WTC11 (cell line): ENCODE measurements around the gene ZCCHC2.

Experiments used
- CREB1 ChIP-seq: sonication (generic); formaldehyde crosslinking; IDR thresholded peaks from 2 replicates; pipeline ENCODE4 v1.8.0; 2023; ENCODE audit warnings: mild to moderate bottlenecking, missing genetic modification reagents
- ETV6 ChIP-seq: sonication (generic); formaldehyde crosslinking; IDR thresholded peaks from 2 replicates; pipeline ENCODE4 v1.8.1; 2022; ENCODE audit warnings: mild to moderate bottlenecking, missing genetic modification reagents
- GTF2I ChIP-seq: fragments of 250-450 bp; sonication (Bioruptor Pico); conservative IDR thresholded peaks from 2 replicates; pipeline ENCODE4 v1.4.0; 2021; ENCODE audit warnings: mild to moderate bottlenecking
- MYBL2 ChIP-seq: sonication (generic); formaldehyde crosslinking; IDR thresholded peaks from 2 replicates; pipeline ENCODE4 v1.8.1; 2023; ENCODE audit warnings: mild to moderate bottlenecking, moderate library complexity, missing genetic modification reagents
- ZBTB21 ChIP-seq: sonication (generic); formaldehyde crosslinking; IDR thresholded peaks from 2 replicates; pipeline ENCODE4 v1.8.1; 2023; ENCODE audit warnings: mild to moderate bottlenecking, missing genetic modification reagents, borderline replicate concordance
- TF ChIP-seq, protein P1 (sequence below): sonication (generic); formaldehyde crosslinking; conservative IDR thresholded peaks from 2 replicates; pipeline ENCODE4 v1.8.1; 2023; ENCODE audit warnings: mild to moderate bottlenecking, low read depth, missing genetic modification reagents, moderate library complexity
- TF ChIP-seq, protein P2 (sequence below): sonication (generic); formaldehyde crosslinking; IDR thresholded peaks from 2 replicates; pipeline ENCODE4 v1.8.1; 2022; ENCODE audit warnings: mild to moderate bottlenecking, moderate library complexity, missing genetic modification reagents
- TF ChIP-seq, protein P3 (sequence below): sonication (generic); formaldehyde crosslinking; IDR thresholded peaks from 2 replicates; pipeline ENCODE4 v1.8.1; 2022; ENCODE audit warnings: mild to moderate bottlenecking, missing genetic modification reagents, moderate library complexity, borderline replicate concordance
- TF ChIP-seq, protein P4 (sequence below): fragments of 200-600 bp; IDR thresholded peaks from 2 replicates; pipeline ENCODE4 v1.8.0; 2022; ENCODE audit warnings: antibody characterized with exemption
- TF ChIP-seq, protein P5 (sequence below): sonication (generic); formaldehyde crosslinking; IDR thresholded peaks from 2 replicates; pipeline ENCODE4 v1.8.0; 2022; ENCODE audit warnings: mild to moderate bottlenecking, missing genetic modification reagents
- TF ChIP-seq, protein P6 (sequence below): sonication (generic); formaldehyde crosslinking; IDR thresholded peaks from 2 replicates; pipeline ENCODE4 v1.8.1; 2023; ENCODE audit warnings: mild to moderate bottlenecking, missing genetic modification reagents, moderate library complexity
- TF ChIP-seq, protein P7 (sequence below): sonication (generic); formaldehyde crosslinking; IDR thresholded peaks from 2 replicates; pipeline ENCODE4 v1.8.0; 2022; ENCODE audit warnings: missing genetic modification reagents

DNA sequence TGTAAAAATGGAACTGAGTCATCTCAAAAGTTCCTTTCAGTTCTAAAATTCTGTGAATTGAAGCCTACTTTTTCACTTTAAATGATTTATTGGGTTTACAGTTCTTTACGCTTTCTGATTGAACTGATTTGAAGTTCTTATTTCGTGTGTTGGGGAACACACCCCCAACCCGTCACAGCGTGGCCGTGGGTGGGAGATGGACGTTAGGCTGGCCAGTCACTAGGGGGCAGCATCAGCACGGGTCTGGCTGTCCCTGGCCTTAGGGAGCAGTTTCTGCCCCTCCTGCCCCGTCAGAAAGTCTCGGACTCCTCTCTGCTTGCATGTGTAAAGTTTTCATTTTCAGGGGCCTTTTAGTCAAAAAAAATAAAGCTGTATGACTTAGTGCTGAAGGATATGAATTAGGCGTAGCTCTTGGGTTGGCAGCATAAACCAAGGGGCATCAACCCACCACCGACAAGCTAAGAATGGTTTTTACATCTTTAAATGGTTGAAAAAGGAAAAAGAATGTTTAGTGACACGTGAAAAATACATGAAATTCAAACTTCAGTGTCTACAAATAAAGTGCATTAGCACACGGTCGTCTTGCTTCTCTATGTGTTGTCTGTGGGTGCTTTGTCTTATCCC, 63.4 kb downstream of the ZCCHC2 start:
- TF ChIP-seq, protein P1, sequence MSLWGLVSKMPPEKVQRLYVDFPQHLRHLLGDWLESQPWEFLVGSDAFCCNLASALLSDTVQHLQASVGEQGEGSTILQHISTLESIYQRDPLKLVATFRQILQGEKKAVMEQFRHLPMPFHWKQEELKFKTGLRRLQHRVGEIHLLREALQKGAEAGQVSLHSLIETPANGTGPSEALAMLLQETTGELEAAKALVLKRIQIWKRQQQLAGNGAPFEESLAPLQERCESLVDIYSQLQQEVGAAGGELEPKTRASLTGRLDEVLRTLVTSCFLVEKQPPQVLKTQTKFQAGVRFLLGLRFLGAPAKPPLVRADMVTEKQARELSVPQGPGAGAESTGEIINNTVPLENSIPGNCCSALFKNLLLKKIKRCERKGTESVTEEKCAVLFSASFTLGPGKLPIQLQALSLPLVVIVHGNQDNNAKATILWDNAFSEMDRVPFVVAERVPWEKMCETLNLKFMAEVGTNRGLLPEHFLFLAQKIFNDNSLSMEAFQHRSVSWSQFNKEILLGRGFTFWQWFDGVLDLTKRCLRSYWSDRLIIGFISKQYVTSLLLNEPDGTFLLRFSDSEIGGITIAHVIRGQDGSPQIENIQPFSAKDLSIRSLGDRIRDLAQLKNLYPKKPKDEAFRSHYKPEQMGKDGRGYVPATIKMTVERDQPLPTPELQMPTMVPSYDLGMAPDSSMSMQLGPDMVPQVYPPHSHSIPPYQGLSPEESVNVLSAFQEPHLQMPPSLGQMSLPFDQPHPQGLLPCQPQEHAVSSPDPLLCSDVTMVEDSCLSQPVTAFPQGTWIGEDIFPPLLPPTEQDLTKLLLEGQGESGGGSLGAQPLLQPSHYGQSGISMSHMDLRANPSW: no peak
- TF ChIP-seq MYBL2 (CRISPR knock-in tag): no peak
- TF ChIP-seq, protein P2, sequence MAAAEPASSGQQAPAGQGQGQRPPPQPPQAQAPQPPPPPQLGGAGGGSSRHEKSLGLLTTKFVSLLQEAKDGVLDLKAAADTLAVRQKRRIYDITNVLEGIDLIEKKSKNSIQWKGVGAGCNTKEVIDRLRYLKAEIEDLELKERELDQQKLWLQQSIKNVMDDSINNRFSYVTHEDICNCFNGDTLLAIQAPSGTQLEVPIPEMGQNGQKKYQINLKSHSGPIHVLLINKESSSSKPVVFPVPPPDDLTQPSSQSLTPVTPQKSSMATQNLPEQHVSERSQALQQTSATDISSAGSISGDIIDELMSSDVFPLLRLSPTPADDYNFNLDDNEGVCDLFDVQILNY: no peak
- TF ChIP-seq, protein P3, sequence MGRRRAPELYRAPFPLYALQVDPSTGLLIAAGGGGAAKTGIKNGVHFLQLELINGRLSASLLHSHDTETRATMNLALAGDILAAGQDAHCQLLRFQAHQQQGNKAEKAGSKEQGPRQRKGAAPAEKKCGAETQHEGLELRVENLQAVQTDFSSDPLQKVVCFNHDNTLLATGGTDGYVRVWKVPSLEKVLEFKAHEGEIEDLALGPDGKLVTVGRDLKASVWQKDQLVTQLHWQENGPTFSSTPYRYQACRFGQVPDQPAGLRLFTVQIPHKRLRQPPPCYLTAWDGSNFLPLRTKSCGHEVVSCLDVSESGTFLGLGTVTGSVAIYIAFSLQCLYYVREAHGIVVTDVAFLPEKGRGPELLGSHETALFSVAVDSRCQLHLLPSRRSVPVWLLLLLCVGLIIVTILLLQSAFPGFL (CRISPR knock-in tag): no peak
- TF ChIP-seq, protein P4, sequence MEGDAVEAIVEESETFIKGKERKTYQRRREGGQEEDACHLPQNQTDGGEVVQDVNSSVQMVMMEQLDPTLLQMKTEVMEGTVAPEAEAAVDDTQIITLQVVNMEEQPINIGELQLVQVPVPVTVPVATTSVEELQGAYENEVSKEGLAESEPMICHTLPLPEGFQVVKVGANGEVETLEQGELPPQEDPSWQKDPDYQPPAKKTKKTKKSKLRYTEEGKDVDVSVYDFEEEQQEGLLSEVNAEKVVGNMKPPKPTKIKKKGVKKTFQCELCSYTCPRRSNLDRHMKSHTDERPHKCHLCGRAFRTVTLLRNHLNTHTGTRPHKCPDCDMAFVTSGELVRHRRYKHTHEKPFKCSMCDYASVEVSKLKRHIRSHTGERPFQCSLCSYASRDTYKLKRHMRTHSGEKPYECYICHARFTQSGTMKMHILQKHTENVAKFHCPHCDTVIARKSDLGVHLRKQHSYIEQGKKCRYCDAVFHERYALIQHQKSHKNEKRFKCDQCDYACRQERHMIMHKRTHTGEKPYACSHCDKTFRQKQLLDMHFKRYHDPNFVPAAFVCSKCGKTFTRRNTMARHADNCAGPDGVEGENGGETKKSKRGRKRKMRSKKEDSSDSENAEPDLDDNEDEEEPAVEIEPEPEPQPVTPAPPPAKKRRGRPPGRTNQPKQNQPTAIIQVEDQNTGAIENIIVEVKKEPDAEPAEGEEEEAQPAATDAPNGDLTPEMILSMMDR: peak; percentile 87
- TF ChIP-seq, protein P5, sequence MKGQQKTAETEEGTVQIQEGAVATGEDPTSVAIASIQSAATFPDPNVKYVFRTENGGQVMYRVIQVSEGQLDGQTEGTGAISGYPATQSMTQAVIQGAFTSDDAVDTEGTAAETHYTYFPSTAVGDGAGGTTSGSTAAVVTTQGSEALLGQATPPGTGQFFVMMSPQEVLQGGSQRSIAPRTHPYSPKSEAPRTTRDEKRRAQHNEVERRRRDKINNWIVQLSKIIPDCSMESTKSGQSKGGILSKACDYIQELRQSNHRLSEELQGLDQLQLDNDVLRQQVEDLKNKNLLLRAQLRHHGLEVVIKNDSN (CRISPR knock-in tag): no peak
- TF ChIP-seq ZBTB21 (CRISPR knock-in tag): no peak
- TF ChIP-seq, protein P6, sequence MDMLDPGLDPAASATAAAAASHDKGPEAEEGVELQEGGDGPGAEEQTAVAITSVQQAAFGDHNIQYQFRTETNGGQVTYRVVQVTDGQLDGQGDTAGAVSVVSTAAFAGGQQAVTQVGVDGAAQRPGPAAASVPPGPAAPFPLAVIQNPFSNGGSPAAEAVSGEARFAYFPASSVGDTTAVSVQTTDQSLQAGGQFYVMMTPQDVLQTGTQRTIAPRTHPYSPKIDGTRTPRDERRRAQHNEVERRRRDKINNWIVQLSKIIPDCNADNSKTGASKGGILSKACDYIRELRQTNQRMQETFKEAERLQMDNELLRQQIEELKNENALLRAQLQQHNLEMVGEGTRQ (CRISPR knock-in tag): no peak
- no peak for TF ChIP-seq CREB1
- TF ChIP-seq, protein P7, sequence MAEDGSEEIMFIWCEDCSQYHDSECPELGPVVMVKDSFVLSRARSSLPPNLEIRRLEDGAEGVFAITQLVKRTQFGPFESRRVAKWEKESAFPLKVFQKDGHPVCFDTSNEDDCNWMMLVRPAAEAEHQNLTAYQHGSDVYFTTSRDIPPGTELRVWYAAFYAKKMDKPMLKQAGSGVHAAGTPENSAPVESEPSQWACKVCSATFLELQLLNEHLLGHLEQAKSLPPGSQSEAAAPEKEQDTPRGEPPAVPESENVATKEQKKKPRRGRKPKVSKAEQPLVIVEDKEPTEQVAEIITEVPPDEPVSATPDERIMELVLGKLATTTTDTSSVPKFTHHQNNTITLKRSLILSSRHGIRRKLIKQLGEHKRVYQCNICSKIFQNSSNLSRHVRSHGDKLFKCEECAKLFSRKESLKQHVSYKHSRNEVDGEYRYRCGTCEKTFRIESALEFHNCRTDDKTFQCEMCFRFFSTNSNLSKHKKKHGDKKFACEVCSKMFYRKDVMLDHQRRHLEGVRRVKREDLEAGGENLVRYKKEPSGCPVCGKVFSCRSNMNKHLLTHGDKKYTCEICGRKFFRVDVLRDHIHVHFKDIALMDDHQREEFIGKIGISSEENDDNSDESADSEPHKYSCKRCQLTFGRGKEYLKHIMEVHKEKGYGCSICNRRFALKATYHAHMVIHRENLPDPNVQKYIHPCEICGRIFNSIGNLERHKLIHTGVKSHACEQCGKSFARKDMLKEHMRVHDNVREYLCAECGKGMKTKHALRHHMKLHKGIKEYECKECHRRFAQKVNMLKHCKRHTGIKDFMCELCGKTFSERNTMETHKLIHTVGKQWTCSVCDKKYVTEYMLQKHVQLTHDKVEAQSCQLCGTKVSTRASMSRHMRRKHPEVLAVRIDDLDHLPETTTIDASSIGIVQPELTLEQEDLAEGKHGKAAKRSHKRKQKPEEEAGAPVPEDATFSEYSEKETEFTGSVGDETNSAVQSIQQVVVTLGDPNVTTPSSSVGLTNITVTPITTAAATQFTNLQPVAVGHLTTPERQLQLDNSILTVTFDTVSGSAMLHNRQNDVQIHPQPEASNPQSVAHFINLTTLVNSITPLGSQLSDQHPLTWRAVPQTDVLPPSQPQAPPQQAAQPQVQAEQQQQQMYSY (CRISPR knock-in tag): no peak
- no peak for TF ChIP-seq GTF2I
- TF ChIP-seq ETV6 (CRISPR knock-in tag): no peak
